NCI-H2107 (cell line): Measurements from ENCODE around the gene GJB3.
A peak's percentile ranks its signal among the peaks of the same experiment; 100 is the strongest.
"Not testable (repeated sequence)": the region's sequence is repeated elsewhere in the genome, so short reads cannot be mapped to it uniquely, and the experiment has no call there.

ENCODE experiments used
- DNase-seq: peaks from one replicate; lab custom pipeline; 2025; lab: John Stamatoyannopoulos, UW

GJB3 gene

DNA sequence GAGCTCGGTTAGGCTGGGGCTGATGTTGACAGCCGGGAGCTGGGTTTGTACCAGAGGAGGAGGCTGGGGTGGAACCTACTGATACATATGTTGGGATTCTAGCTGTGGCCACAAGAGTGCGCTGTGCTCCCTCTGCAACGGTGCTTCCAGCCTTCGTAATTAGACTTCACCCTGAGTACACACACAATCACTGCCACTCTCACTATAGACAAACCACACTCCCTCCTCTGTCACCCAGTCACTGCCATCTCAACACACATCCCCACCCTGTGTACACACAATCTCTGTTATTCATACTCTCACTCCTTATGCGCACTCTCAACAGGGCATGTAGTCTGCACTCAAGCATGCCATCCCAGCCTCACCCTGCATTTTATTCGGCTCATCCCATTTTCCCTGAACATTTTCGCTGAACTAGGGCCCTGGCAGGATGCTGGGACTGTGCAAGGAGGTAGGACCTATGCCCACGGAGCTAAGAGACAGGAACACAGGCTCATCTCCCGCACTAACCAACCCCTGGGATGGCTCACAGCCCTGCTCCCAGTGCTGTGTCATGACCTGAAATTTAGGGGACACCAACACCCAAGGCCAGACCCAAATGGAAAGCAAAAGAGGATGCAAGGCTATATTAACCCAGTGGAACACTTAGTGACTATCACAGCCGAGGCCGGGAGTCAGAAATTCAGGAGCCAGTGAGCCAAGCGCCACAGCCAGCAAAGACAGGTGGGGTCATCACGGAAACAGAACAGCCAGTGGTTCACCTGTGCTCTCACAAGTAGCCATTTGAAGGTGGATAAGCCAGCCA, 5.7 kb downstream of the GJB3 start:
- DNase-seq = peak; percentile 12

DNA sequence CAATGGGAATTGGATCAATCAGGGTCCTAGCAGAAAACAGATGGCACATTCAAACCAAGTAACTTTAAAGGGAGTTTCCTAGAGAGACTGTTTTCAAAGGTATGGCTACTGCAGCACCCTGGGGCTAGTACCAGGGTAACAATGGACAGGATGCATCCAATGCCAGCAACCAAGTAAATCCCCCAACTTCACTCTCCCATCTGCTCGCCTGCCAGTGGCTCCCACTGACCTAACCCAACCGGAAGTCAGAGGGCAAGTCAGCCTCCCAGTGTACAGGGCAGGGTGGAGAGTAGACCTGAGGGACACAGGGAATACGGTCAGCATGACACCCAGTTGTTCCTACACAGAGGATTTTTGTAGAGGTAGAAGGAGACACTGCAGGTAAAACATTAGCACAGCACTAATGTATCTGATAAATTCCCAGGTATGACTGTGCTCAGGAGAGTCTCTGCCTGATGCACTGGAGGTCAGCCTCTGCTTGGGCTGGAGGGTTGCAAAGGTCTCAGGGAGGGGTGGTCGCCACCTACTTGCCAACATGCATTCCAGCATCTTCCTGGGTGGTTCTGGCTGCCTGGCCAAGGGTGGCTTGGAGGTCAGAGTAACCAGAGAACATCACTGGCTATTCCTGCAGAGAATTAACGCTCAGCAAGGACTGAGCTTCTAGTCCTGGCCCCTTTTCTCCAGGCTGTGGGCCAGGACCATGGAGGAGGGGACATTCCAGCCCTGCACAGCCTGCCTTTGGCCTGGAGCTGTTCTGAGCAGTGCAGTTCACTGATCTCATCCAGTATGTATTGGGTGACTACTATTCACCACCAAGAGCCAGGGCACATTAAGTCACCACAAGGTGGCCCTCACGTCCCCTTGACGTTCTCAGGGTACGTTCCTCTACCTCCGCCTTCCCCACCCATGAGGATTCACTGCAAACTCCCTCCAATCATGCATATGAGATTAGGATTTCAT, 6.7 kb downstream of the GJB3 start:
- DNase-seq = no peak

DNA sequence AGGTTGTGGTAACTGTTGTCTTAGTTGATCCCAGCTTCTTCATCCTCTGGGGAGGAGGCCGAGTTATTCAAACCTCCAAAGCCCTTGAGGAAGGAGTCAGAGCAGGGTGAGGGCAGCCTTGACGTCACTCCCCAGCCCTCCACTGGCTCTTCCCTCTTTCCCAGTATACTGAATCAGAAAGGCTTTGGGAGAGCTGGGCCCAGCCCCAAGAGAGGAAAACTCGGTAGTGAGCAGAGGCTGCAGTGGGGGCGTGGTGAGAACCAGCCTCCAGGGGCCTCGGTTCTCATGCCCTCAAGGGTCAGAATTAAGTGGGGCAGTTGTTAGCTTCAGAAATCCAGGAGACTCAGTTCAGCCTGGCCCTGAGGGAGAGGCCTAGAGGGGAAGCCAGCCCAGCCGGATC, 10.0 kb downstream of the GJB3 start:
- DNase-seq = no peak

DNA sequence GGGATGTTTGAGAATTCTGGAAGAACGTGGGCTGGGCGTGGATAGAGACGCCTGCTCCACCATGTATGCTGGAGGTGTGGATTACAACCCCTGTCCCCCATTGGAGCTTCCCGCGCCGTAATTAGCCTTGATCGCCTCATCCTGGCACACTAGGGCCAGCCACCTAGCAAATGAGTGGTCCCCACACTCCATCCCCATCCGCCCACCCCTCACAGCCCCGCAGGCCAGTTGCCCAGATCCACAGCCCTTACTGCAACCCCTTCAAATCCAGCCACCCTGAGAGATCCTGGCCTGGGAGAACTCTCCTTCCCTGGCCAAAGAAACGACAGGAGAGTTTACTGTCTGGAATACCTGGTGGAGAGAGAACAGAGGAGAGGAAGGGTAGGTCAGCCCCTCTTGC, 11.4 kb downstream of the GJB3 start:
- DNase-seq = no peak

DNA sequence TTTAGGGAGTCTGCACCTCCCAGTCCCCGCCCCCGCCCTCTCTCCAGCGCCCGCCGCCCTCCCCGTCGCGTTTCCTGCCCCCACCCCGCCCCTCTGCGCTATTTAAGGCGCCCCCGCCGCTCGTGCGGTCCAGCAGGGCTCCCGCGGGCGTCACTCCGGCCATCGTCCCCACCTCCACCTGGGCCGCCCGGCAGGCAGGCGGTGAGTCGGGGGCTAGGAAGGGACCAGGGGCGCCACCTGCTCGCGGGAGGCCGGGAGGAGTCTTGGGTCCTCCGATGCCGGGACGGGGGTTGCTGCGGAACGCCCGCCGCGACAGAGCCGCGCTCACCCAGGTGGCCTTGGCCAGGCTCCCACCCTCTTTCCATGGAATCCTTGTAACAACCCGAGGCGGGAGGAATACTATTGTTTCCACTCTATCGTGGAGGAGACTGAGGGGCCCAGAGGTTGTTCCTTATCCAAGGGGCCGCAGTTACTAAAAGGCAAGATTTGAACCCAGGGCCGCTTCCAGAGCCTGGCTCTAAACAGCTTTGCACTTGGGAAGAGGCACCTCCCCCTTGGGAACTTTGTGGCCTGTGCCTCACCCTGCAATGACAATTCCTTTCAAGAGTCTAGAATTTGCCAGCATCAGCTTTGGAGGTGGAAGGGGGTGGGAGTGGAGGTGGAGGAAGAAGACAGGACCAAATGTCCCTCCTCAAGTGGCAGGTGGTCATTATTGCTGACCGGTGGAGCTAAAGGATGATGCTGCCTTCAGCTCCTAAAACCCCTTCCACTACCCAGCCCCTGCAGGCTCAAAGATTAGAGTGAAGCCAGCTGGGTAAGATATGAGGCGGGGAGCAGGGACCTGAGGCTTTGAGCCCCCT, 12.1 kb downstream of the GJB3 start, which contains the start of gene GJA4:
Gene GJA4 (plus strand): TSS at position 132 of the 860 bp plus-strand sequence. CDS start 1,215 bp downstream, outside the sequence.
- no peak for DNase-seq

DNA sequence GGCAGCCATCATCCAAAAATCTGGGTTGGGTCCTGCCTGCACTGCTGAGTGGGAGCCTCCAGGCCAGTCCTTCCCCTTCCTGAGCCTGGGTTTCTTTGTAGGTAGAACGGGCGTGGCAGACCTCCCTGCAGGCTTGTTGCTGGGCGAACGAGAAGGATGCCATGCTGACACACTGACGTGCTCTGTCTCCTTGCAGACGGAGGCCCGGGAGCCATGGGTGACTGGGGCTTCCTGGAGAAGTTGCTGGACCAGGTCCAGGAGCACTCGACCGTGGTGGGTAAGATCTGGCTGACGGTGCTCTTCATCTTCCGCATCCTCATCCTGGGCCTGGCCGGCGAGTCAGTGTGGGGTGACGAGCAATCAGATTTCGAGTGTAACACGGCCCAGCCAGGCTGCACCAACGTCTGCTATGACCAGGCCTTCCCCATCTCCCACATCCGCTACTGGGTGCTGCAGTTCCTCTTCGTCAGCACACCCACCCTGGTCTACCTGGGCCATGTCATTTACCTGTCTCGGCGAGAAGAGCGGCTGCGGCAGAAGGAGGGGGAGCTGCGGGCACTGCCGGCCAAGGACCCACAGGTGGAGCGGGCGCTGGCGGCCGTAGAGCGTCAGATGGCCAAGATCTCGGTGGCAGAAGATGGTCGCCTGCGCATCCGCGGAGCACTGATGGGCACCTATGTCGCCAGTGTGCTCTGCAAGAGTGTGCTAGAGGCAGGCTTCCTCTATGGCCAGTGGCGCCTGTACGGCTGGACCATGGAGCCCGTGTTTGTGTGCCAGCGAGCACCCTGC, 13.2 kb downstream of the GJB3 start:
- DNase-seq = no peak

DNA sequence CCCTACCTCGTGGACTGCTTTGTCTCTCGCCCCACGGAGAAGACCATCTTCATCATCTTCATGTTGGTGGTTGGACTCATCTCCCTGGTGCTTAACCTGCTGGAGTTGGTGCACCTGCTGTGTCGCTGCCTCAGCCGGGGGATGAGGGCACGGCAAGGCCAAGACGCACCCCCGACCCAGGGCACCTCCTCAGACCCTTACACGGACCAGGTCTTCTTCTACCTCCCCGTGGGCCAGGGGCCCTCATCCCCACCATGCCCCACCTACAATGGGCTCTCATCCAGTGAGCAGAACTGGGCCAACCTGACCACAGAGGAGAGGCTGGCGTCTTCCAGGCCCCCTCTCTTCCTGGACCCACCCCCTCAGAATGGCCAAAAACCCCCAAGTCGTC, 13.8 kb downstream of the GJB3 start:
- DNase-seq = no peak

DNA sequence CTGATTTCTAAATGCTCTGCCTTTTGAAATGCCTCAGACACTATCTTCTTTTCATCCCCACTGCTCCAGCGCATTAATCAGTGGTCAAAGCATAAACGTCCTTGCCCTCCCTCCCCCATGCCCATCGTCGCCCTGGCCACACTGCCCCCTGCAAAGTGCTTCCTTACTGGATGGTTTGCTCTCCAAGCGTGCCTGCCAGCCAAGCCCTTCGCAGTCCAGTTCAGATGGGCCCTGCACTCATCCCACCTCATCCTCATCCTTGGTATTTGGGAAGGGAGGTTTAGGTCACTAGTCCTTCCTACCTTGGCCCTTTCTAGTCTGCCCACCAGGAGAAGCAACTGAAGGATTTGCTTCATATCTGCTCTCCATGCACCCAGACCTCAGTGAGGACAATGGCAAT, 14.9 kb downstream of the GJB3 start:
- no peak for DNase-seq

DNA sequence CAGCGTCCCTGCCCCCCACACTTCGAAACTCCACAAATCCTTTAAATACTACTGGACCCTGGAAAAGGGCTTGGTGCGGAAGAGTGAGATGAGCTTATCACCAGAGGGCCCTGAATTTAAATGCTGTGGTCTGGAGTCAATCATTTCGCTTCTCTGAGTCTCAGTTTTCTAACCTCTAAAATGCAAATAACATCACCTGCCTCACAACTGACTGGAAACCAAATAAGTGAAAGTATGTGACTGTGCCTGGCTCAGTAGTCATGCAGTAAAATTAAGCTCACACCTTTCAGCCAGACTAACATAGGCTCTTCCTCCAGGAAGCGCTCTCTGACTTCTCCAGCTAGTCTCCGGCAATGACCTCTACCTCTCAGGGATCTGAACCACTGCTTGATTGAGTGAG, 16.0 kb downstream of the GJB3 start:
- DNase-seq = no peak

DNA sequence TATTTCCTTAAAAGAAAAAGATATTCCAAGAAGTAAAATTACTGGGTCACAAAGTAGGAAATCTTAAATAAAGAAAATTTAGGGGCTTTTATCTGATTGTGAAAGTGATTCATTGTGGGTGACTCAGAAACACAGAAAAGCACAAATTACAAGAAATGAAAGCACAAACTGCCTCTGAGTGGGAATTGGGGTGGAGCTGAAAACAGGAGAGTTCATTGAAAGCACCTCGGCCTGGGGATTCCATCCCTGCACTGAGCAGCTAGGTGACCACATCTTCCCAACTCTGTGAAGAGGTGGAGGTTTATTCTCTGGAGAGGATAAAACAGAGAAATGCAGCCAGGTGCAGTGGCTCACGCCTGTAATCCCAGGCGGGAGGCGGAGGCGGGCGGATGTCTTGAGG, 19.2 kb downstream of the GJB3 start:
- no peak for DNase-seq

DNA sequence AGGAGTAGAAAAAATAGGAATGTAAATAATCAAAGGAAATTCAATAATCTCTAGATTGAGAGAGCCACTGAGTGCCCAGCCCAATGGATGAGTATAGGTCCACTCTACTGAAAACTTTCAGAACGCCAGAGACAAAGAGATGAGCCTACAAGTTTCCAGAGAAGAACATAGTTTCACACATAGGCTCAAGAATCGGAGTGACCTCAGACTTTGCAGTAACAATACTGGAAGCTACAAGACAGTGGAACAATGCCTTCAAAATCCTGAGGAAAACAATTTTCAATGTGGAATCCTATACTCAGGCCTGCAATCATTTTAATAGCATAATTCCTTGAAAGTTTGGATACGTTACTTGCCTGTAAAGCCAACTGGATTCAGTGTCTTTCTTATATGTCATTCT, 22.8 kb downstream of the GJB3 start:
- no peak for DNase-seq

DNA sequence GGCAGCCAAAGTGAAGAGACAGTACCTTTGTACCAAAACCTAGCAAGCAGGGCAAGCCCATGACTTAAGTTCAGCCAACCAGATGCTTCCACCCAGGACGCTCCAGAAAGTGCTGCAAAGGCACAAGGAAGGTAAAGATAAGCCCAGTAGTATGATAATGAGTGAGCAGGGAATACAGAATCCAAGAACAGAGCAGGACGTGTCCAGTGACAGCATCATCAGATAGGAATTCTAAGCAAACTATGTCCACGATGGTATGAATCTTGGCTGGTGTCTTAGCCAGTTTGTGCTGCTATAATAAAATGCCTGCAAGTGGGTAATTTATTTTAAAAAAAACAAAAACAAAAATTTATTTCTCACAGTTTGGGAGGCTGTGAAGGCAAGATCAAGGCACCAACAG, 25.4 kb downstream of the GJB3 start:
- no peak for DNase-seq

DNA sequence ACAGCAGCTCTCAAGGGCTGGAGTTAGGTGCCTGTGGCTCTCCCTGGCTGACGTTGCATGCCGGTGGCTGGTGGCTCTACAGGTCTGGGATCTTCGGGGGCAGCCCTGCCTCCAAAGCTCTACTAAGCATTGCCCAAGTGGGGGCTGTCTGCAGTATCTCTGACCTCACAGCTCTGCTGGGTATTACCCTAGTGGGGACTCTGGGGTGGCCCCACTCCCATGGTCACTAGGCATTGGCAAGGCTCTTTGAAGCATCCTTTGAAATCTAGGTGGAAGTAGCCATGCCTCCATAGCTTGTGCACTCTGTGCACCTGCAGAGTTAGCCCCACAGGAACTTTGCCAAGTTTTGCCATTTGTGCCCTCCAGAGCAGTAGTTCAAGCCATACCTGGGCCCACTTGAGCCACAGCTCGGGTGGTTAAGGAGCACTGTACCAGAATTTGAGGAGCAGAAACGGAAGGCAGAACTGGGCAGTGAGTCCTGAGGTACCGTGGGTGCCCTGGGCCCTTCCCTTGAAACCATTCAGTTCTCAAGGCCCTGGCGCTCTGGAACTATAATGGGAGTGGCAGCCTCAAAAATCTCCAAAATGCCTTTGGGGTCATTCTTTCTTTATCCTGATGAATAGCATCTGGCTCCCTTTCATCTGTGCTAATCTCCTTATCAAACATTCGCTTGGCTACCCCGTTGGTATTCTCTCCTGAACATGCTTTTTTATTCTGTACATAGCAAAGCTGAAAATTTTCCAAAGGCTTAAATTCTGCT, 27.2 kb downstream of the GJB3 start:
- DNase-seq = no peak

DNA sequence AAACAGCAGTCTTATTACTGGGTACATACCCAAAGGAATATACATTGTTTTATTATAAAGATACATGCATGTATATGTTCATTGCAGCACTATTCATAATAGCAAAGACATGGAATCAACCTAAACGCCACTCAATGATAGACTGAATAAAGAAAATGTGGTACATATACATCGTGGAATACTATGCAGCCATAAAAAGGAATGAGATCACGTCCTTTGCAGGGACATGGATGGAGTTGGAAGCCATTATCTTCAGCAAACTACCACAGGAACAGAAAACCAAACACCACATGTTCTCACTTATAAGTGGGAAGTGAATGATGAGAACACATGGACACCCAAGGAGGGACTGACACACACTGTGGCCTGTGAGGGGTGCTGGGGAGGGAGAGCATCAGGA, 29.8 kb downstream of the GJB3 start:
- DNase-seq = not testable (repeated sequence)

DNA sequence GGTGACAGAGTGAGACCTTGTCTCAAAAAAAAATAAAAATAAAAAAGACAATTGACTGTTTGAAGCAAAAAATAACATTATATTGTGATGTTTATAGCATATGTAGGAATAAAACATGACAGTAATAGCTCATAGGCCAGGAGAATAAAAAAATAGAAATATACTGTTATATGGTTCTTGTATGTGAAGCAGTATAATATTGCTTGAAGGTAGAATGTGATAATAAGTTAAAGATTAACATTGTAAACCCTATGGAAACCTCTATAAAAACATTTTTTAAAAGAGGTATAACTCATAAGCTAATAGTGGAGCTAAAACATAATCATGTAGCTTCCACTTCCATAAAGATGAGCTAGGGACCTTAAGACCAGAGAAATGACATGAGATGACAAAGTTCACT, 35.3 kb downstream of the GJB3 start:
- DNase-seq = no peak

DNA sequence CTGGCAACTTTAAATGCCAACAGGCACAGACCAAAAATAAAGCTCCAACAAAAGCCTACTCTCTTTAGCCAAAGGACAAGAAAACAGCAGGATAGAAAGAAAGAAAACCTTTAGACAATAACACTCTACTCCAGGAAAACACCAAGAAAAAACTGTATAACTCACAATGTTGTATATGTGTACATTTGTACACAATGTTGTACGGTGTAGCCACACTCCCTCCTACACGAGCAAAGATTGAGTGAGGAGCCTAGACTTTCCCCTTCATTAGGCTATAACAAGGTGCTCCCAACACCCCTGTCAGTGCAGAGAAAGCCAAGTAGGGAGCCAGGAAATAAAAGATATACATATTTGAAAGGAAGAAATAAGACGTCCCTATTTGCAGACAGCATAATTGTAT, 35.8 kb downstream of the GJB3 start:
- DNase-seq = no peak

DNA sequence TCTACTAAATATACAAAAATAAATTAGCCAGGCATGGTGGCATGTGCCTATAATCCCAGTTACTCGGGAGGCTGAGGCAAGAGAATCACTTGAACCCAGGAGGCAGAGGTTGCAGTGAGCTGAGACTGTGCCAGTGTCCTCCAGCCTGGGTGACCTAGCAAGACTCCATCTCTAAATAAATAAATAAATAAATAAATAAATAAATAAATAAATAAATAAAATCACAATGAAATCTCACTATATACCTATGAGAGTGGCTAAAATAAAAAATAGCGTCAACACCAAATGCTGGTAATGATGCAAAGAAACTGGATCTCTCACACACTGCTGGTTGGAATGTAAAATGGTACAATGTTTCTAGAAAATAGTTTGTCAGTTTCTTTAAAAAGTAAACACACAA, 37.8 kb downstream of the GJB3 start:
- DNase-seq = not testable (repeated sequence)

DNA sequence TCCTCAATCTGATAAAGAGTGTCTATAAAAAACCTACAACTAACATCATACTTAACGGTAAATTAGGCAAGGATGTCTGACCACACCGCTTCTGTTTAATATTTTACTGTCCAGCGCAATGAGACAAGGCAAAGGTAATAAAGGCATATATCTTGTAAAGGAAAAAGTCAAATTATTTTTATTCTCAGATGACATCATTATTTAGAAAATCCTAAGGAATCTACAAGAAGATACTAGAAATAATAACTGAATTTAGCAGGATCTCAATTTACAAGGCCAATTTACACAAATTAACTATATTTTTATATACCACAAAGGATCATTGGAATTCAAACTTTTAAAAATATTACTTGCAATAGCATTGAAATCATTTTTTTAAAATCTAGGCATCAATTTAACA, 41.2 kb downstream of the GJB3 start:
- DNase-seq = no peak

DNA sequence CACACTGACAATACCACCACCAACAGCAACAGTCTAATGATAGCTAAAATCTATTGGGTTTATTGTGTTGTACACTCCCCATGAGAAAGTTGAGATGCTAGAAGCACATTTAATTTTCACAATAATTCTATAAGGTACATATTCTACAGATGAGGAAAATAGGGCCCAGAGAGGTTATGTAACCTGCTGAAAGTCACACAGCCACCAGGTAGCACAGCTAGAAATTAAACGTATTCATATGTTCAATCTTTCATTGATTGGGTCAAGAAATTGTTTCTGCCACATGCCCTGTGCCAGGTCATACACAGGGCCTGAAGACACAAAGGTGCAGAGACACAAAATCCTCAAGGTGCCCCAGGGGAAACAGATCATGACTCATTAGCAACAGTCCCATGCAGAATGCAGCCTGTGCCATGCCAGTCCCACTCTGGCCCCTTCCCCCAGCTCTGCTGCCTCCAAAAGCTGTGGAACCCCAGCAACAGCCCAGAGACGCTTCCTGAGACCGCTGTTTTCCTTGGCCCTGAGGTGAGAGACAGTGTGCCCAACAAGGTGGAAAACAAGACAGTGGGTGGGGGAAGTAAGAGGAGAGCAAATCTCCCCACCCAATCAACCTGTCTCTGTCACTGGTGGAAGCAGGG, 43.9 kb downstream of the GJB3 start:
- no peak for DNase-seq

DNA sequence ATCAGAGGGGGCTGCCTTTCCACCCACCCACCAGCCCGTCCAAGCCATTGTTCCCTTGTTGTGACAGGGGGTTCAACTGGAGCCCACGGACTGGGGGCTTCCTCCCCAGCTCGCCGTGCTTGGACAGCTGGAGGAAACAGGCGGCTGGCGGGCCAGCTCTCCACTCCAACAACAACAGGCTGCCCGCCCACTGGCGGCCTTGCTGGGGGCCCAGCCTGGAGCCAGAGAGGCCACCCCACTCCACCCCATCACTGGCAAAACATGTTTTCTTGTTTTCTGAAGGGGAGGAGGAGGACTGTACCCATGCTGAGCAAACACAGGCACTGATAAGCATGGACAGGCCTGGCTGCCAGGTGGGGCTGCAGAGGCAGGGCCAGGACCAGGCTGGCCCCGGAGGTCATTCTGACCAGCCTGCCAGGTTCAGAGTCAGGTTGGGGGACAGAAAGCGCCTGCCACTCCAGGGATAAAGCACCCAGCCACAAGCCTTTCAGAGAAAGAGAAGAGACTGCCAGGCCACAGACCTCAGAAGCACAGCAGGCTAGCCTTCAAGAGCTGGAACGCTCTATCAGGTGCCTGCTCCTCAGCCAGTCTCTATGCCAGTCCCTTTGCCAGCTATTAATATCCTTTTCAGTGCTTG, 44.6 kb downstream of the GJB3 start:
- DNase-seq = no peak
